Vagina (tissue), 2 donors: Measurements from ENCODE around the gene BAG3. TPM values are rescaled to one million over a fixed set of nuclear protein-coding genes. Genes with fewer than 3 reads are reported as not detected.
A peak's percentile ranks its signal among the peaks of the same experiment; 100 is the strongest.

ENCODE experiments used
- DNase-seq, 2 donors: peaks; one replicate each; pipeline ENCODE4 v3.0.0-alpha.2; 2017; ENCODE audit errors: extremely low spot score in 2 of 2
- H3K27ac ChIP-seq: fragments of 200-600 bp; sonication (generic); one replicate; pipeline ENCODE4 v1.5.1; 2019
- H3K27me3 ChIP-seq: fragments of 200-600 bp; sonication (generic); one replicate; pipeline ENCODE4 v1.5.1; 2019
- H3K36me3 ChIP-seq, 2 donors: fragments of 200-600 bp; sonication (generic); one replicate each; pipeline ENCODE4 v1.5.1; 2017 to 2019
- H3K4me1 ChIP-seq: fragments of 200-600 bp; sonication (generic); one replicate; pipeline ENCODE4 v1.5.1; 2019
- H3K4me3 ChIP-seq, 2 donors: fragments of 200-600 bp; sonication (generic); 1 replicate in 1 of 2; 2 replicates in 1 of 2; pipeline ENCODE4 v1.5.1; 2016 to 2019
- H3K9me3 ChIP-seq: fragments of 200-600 bp; sonication (generic); one replicate; pipeline ENCODE4 v1.5.1; 2019
- CTCF ChIP-seq, 3 experiments: fragments of 450-650 bp in 2 of 3; fragments of 200-600 bp in 1 of 3; sonication (generic) in 1 of 3; IDR thresholded peaks; one replicate each; pipeline ENCODE4 v1.5.1; 2017 to 2019; ENCODE audit warnings: antibody characterized with exemption in 3 of 3, mild to moderate bottlenecking in 2 of 3, moderate library complexity in 2 of 3
- POLR2A ChIP-seq, 2 donors: fragments of 450-650 bp; IDR thresholded peaks; one replicate each; pipeline ENCODE4 v1.6.1; 2017; ENCODE audit warnings: antibody characterized with exemption in 2 of 2, mild to moderate bottlenecking in 2 of 2, moderate library complexity in 2 of 2
- POLR2AphosphoS5 ChIP-seq, 2 donors: sonication (generic); formaldehyde crosslinking; IDR thresholded peaks; one replicate each; pipeline ENCODE4 v1.9.0; 2017; ENCODE audit warnings: antibody characterized with exemption in 2 of 2, mild to moderate bottlenecking in 2 of 2, low read depth in 1 of 2; ENCODE audit not compliant: insufficient read depth in 1 of 2
- intact Hi-C: fragments of 100-400 bp; cut with DNase I; formaldehyde crosslinking; loops from one replicate; pipeline ENCODE4 v1.15.1; 2023
- total RNA-seq: library from RNA; depleted of rRNA; stranded (reverse); fragments of >200 nt; gene quantifications from one replicate; pipeline ENCODE4 v1.2.3, GENCODE V29; 2016

BAG3 gene
- total RNA-seq, 1 donor from 2014 or later, result 69.0 TPM

DNA sequence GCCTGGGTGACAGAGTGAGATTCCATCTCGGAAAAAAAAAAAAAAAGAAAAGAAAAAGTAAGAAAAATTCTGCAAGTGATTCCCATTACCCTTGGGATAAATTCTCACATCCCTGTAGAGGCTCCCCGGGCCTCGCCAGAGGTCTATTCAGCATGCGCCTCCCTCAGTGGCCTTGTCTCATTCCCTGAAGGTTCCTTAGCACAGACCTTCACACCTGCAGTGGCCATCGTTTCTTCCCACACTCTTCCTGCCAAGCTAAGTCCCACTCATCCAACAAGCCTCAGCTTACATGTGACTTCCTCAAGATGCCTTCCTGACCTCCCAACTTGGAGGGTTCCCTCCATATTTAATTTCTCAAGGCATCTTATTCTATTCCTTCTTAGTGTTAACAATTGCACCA, 20.9 kb upstream of the BAG3 start:
- intact Hi-C loops, result no loop called here
- Histone ChIP-seq H3K4me3 (no peak overlapping the region), H3K27me3 (no peaks in the 10 kb centered on the region), H3K4me1 (no peaks in the 10 kb centered on the region), H3K27ac (no peak overlapping the region), H3K36me3 (no peaks in the 10 kb centered on the region), H3K9me3 (no peaks in the 10 kb centered on the region)
- no peak for TF ChIP-seq POLR2AphosphoS5 (IDR thresholded peaks at IDR 0.05; ENCODE audit: insufficient read depth in 1 of 2, low read depth in 1 of 2)
- no peak for TF ChIP-seq CTCF (IDR thresholded peaks at IDR 0.05)
- TF ChIP-seq POLR2A (IDR thresholded peaks at IDR 0.05), result no peak
- DNase-seq, result no peak

DNA sequence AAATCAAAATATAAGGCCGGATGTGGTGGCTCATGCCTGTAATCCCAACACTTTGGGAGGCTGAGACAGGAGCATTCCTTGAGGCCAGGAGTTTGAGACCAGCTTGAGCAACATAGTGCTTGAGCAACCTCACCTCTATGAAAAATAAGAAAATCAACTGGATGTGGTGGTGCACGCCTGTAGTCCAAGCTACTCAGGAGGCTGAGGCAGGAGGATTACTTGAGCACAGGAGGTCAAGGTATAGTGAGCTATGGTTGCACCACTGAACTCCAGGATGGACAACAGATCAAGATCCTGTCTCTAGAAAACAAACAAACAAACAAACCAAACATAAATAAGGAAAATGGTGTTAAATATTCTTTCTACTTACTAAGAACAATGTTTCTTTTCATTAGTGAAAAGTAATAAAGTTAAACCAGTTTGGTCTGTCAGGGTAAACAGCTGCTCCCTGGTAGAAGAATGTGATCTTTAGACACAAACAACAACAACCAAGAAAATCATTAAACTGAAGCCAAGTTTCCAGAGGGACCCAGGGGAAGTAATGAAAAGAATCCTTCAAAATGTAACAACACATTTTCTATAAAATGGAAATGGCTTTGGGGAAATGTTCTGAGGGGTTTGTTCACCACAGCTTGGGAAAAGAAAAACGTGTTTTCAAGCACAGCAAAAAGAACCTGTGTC, 17.5 kb upstream of the BAG3 start:
- intact Hi-C loops, result no loop called here
- DNase-seq, result no peak
- peak overlapping the region; percentile 42 for H3K27ac ChIP-seq

GRCh38 chr10:119634219-119634544, 17.0 kb upstream of the BAG3 start:
- Histone ChIP-seq H3K36me3 (no peaks in the 10 kb centered on the region), H3K4me1 (no peaks in the 10 kb centered on the region), H3K9me3 (no peaks in the 10 kb centered on the region), H3K27me3 (no peaks in the 10 kb centered on the region), H3K27ac (peak overlapping the region; percentile 42), H3K4me3 (no peak overlapping the region)
- TF ChIP-seq POLR2A (IDR thresholded peaks at IDR 0.05) (no peak), POLR2AphosphoS5 (IDR thresholded peaks at IDR 0.05; ENCODE audit: insufficient read depth in 1 of 2, low read depth in 1 of 2) (no peak), CTCF (IDR thresholded peaks at IDR 0.05) (no peak)
- DNase-seq, result no peak
- intact Hi-C loops, result no loop called here

More for the DNA sequence above, 17.5 kb upstream of the BAG3 start:
- Histone ChIP-seq H3K9me3 (no peaks in the 10 kb centered on the region), H3K27me3 (no peaks in the 10 kb centered on the region), H3K4me3 (no peak overlapping the region), H3K36me3 (no peaks in the 10 kb centered on the region), H3K4me1 (no peaks in the 10 kb centered on the region)
- TF ChIP-seq POLR2A (IDR thresholded peaks at IDR 0.05) (no peak), CTCF (IDR thresholded peaks at IDR 0.05) (no peak), POLR2AphosphoS5 (IDR thresholded peaks at IDR 0.05; ENCODE audit: insufficient read depth in 1 of 2, low read depth in 1 of 2) (no peak)

- Histone ChIP-seq H3K36me3 (no peaks in the 10 kb centered on the region), H3K27me3 (no peaks in the 10 kb centered on the region), H3K9me3 (no peaks in the 10 kb centered on the region), H3K4me1 (no peaks in the 10 kb centered on the region), H3K27ac (no peak overlapping the region), H3K4me3 (no peak overlapping the region)
- intact Hi-C loops, result no loop called here
- DNase-seq, result no peak
- TF ChIP-seq POLR2AphosphoS5 (IDR thresholded peaks at IDR 0.05; ENCODE audit: insufficient read depth in 1 of 2, low read depth in 1 of 2), result no peak
- no peak for TF ChIP-seq POLR2A (IDR thresholded peaks at IDR 0.05)
- TF ChIP-seq CTCF (IDR thresholded peaks at IDR 0.05), result no peak
These were observed 13.5 kb upstream of the BAG3 start for GRCh38 chr10:119637631-119638030.

DNA sequence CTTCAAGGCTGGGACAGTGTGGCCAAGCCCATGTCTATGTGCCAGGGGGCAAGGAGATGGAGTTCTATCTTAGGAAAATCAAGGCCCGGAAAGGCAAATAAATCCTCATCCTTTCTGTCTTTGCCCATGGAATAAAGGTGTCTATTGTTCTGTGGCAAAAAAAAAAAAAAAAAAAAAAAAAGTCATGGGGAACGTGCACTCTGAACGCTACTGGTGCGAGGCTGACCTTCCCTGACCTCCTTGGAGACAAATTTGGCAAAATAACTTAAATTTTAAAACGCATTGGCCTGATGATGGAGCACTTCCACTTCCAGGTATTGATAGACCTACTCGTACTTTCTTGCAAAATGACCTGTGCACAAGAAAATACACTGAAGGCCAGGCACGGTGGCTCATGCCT, 12.2 kb upstream of the BAG3 start:
- peaks cover 7% of the 10 kb centered on the region for H3K4me1 ChIP-seq
- intact Hi-C loops, result no loop called here
- TF ChIP-seq CTCF (IDR thresholded peaks at IDR 0.05) (no peak), POLR2A (IDR thresholded peaks at IDR 0.05) (no peak), POLR2AphosphoS5 (IDR thresholded peaks at IDR 0.05; ENCODE audit: insufficient read depth in 1 of 2, low read depth in 1 of 2) (no peak)
- H3K4me3 ChIP-seq, result no peak overlapping the region
- no peaks in the 10 kb centered on the region for H3K27me3 ChIP-seq
- no peak for DNase-seq
- no peak overlapping the region for H3K27ac ChIP-seq
- no peaks in the 10 kb centered on the region for H3K36me3 ChIP-seq
- H3K9me3 ChIP-seq, result no peaks in the 10 kb centered on the region
